OCI-LY7 (cell line): ENCODE data around the gene NCF4. TPM values are rescaled to one million over a fixed set of nuclear protein-coding genes. Genes with fewer than 3 reads are reported as not detected.

Experiments
- BruUV-seq: library from RNA; stranded (reverse); fragments of 400-500 nt; replicated peaks from 2 replicates; lab custom pipeline; 2021; lab: Mats Ljungman, UMichigan
- CTCF ChIA-PET: fragments of 300-600 bp; sonication (Branson Sonifier 250); formaldehyde crosslinking; loops from one replicate; lab custom pipeline; 2022; ENCODE audit warnings: antibody characterized with exemption; ENCODE audit not compliant: unreplicated experiment; lab: Charles Lee
- POLR2A ChIA-PET: fragments of 300-600 bp; sonication (Branson Sonifier 250); formaldehyde crosslinking; loops from one replicate; lab custom pipeline; 2022; ENCODE audit warnings: antibody characterized with exemption; lab: Charles Lee
- DNase-seq: peaks from one replicate; pipeline ENCODE4 v3.0.0-alpha.2; 2015; ENCODE audit warnings: low spot score
- H2AFZ ChIP-seq: fragments of 200-600 bp; sonication (generic), shearing (Covaris generic); 2 replicates; pipeline ENCODE4 v1.6.1; 2014; ENCODE audit warnings: mild to moderate bottlenecking, antibody characterized with exemption, low read length, moderate library complexity
- H3K27ac ChIP-seq: fragments of 200-600 bp; sonication (generic); 2 replicates; pipeline ENCODE4 v1.5.1; 2014; ENCODE audit warnings: mixed run types, low read depth, mild to moderate bottlenecking, moderate library complexity, low read length, inconsistent platforms; ENCODE audit not compliant: poor library complexity, severe bottlenecking
- H3K36me3 ChIP-seq: fragments of 200-600 bp; sonication (generic); 2 replicates; pipeline ENCODE4 v1.6.1; 2014; ENCODE audit warnings: mild to moderate bottlenecking, antibody characterized with exemption, low read length, moderate library complexity, mixed read lengths; ENCODE audit not compliant: insufficient read depth
- H3K4me1 ChIP-seq: fragments of 200-600 bp; sonication (generic); 2 replicates; pipeline ENCODE4 v1.5.1; 2014; ENCODE audit warnings: mild to moderate bottlenecking, low read length; ENCODE audit not compliant: insufficient read depth, poor library complexity, severe bottlenecking
- H3K4me2 ChIP-seq: fragments of 200-600 bp; sonication (generic); 2 replicates; pipeline ENCODE4 v1.6.1; 2014; ENCODE audit warnings: mild to moderate bottlenecking, low read length
- H3K4me3 ChIP-seq: fragments of 200-600 bp; sonication (generic); 2 replicates; pipeline ENCODE4 v1.5.1; 2014; ENCODE audit warnings: mild to moderate bottlenecking, low read depth, low read length; ENCODE audit not compliant: poor library complexity, severe bottlenecking
- H3K79me2 ChIP-seq: fragments of 200-600 bp; sonication (generic); 2 replicates; pipeline ENCODE4 v1.6.1; 2016; ENCODE audit warnings: low read depth, mild to moderate bottlenecking, low read length, moderate library complexity, mixed read lengths; ENCODE audit not compliant: insufficient read depth
- H3K9me2 ChIP-seq: fragments of 200-600 bp; sonication (generic); 2 replicates; pipeline ENCODE4 v1.6.1; 2016; ENCODE audit warnings: mild to moderate bottlenecking, low read length, mixed read lengths; ENCODE audit not compliant: insufficient read depth
- H3K9me3 ChIP-seq: fragments of 200-600 bp; sonication (generic); 2 replicates; pipeline ENCODE4 v1.6.1; 2014; ENCODE audit warnings: mild to moderate bottlenecking, mixed run types, low read length, mixed read lengths
- H4K20me1 ChIP-seq: fragments of 200-600 bp; sonication (generic); 2 replicates; pipeline ENCODE4 v1.6.1; 2014; ENCODE audit warnings: mild to moderate bottlenecking, antibody characterized with exemption, low read length, moderate library complexity, mixed read lengths; ENCODE audit not compliant: insufficient read depth
- EZH2phosphoT487 ChIP-seq: fragments of 200-600 bp; sonication (generic); IDR thresholded peaks from 2 replicates; pipeline ENCODE4 v1.6.1; 2018; ENCODE audit warnings: low read depth, borderline replicate concordance, mild to moderate bottlenecking, mixed run types, antibody characterized with exemption, low read length, moderate library complexity, mixed read lengths
- intact Hi-C: fragments of 100-400 bp; cut with micrococcal nuclease; formaldehyde crosslinking; loops from one replicate; pipeline ENCODE4 v1.10.0; 2022; ENCODE audit not compliant: unreplicated experiment
- total RNA-seq, 2 experiments: library from RNA; depleted of rRNA in 1 of 2; stranded (reverse); fragments of >200 nt in 1 of 2; shearing (Covaris generic) in 1 of 2; gene quantifications; 2 replicates each; pipeline ENCODE4 v1.2.3, GENCODE V29; 2014 to 2022
- TF ChIP-seq, protein P1 (sequence below): fragments of 200-600 bp; sonication (generic); conservative IDR thresholded peaks from 2 replicates; pipeline ENCODE4 v1.5.1; 2014; ENCODE audit warnings: mild to moderate bottlenecking, antibody characterized with exemption, low read length, moderate library complexity, mixed read lengths

The NCF4 gene
- total RNA-seq, 2 experiments from 2014 or later: 63.6 to 121 TPM

DNA sequence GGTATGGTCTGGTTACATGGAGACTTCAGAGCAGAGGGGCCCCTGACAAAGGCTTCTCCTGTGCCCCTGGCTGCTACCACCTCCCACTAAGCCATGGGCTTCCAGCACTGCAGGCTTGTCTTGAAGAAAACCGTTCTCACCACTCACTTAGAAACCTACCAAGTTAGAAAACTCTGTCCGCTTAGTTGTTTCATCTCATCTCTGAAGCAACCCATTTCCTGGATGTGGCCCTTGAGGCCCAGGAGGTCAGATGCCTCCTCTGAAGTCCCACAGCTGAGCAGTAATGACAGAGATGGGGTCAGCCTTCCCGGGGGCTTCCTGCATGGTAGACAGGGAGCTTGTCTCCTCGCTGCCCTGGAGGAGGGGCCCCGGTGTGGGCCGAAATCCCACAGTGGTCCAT is 65.5 kb downstream of the NCF4 start:
- H3K36me3 ChIP-seq: no peaks in the 10 kb centered on the region
- CTCF ChIA-PET: no interaction called here

DNA sequence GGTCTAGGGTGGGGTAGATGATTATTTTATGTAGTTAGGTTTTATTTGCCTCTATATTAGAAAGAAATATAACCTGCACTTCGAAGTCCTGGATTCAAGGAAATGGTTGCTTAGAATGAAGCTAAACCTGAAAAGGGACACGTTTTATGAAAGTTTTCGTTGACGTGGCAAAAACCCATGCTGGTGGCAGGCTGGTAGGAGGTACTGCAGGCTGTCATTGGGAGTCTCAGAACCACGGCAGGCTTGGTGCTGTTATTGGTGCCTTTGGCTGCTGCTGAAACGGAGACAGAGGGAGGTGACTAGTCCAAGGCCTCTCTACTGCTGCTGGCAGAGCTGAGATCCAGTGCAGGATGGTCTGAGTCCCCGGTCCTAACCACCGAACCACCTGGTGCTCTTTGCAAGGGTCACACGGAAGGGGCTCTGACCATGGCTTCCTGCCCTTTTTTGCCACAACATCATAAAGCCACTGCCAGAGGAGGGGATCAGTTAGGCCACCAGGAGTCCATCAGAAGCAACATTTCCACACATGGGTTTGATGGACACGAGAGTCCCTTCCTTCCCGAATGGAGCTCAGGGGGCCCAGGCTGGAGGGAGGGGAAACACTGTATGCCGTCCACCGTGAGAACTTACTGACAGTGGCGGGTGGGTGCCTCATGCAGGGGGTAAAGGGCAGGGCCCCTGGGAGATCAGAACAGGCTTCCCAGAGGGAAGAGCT is 66.1 kb downstream of the NCF4 start:
- Histone ChIP-seq H3K4me3 (no peak overlapping the region), H3K4me1 (peaks cover 1% of the 10 kb centered on the region), H3K9me2 (no peaks in the 10 kb centered on the region), H2AFZ (no peak overlapping the region), H3K27ac (no peak overlapping the region), H3K9me3 (no peaks in the 10 kb centered on the region), H3K36me3 (no peaks in the 10 kb centered on the region), H3K79me2 (no peaks in the 10 kb centered on the region), H3K4me2 (no peak overlapping the region), H4K20me1 (no peaks in the 10 kb centered on the region)
- no TSS peak for BruUV-seq
- CTCF ChIA-PET: no interaction called here
- intact Hi-C loops: no loop called here
- no peak for TF ChIP-seq EZH2phosphoT487
- TF ChIP-seq, protein P1, sequence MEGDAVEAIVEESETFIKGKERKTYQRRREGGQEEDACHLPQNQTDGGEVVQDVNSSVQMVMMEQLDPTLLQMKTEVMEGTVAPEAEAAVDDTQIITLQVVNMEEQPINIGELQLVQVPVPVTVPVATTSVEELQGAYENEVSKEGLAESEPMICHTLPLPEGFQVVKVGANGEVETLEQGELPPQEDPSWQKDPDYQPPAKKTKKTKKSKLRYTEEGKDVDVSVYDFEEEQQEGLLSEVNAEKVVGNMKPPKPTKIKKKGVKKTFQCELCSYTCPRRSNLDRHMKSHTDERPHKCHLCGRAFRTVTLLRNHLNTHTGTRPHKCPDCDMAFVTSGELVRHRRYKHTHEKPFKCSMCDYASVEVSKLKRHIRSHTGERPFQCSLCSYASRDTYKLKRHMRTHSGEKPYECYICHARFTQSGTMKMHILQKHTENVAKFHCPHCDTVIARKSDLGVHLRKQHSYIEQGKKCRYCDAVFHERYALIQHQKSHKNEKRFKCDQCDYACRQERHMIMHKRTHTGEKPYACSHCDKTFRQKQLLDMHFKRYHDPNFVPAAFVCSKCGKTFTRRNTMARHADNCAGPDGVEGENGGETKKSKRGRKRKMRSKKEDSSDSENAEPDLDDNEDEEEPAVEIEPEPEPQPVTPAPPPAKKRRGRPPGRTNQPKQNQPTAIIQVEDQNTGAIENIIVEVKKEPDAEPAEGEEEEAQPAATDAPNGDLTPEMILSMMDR: no peak
- no peak for DNase-seq
- POLR2A ChIA-PET: no interaction called here

More for the DNA sequence above, 65.5 kb downstream of the NCF4 start:
- POLR2A ChIA-PET: no interaction called here
- H2AFZ ChIP-seq: no peak overlapping the region
- H3K4me2 ChIP-seq: no peak overlapping the region
- no peak overlapping the region for H3K27ac ChIP-seq
- TF ChIP-seq, protein P1: no peak
- TF ChIP-seq EZH2phosphoT487: no peak
- no peak overlapping the region for H3K4me3 ChIP-seq
- no peaks in the 10 kb centered on the region for H4K20me1 ChIP-seq
- peaks cover 7% of the 10 kb centered on the region for H3K4me1 ChIP-seq
- H3K9me3 ChIP-seq: no peaks in the 10 kb centered on the region
- no peak for DNase-seq
- intact Hi-C loops: no loop called here
- BruUV-seq: no TSS peak
- no peaks in the 10 kb centered on the region for H3K9me2 ChIP-seq
- no peaks in the 10 kb centered on the region for H3K79me2 ChIP-seq

Other genes with a start within 250 kb of the NCF4 start
- not detected in 2 replicates for gene CACNG2, start 157.3 kb upstream of the NCF4 start, total RNA-seq (2014; rRNA removed; shearing (Covaris generic))
- gene CACNG2, start 157.3 kb upstream of the NCF4 start, total RNA-seq (2022): not detected in 2 replicates
- gene IFT27, start 84.9 kb upstream of the NCF4 start, total RNA-seq (2014; rRNA removed; shearing (Covaris generic)): 18.3 and 22.1 TPM in 2 replicates
- 50.0 and 53.9 TPM in 2 replicates for gene IFT27, start 84.9 kb upstream of the NCF4 start, total RNA-seq (2022)
- gene PVALB, start 44.0 kb upstream of the NCF4 start, total RNA-seq (2014; rRNA removed; shearing (Covaris generic)): not detected in 2 replicates
- not detected in 2 replicates for gene PVALB, start 44.0 kb upstream of the NCF4 start, total RNA-seq (2022)
- 6.2 and 7.6 TPM in 2 replicates for gene CSF2RB, start 52.6 kb downstream of the NCF4 start, total RNA-seq (2014; rRNA removed; shearing (Covaris generic))
- gene CSF2RB, start 52.6 kb downstream of the NCF4 start, total RNA-seq (2022): 21.6 and 23.4 TPM in 2 replicates
- gene TST, start 158.4 kb downstream of the NCF4 start, total RNA-seq (2014; rRNA removed; shearing (Covaris generic)): 36.0 and 37.6 TPM in 2 replicates
- 37.6 and 41.5 TPM in 2 replicates for gene TST, start 158.4 kb downstream of the NCF4 start, total RNA-seq (2022)
- gene MPST, start 158.7 kb downstream of the NCF4 start, total RNA-seq (2014; rRNA removed; shearing (Covaris generic)): 105 and 124 TPM in 2 replicates
- gene MPST, start 158.7 kb downstream of the NCF4 start, total RNA-seq (2022): 61.8 and 67.2 TPM in 2 replicates
- gene KCTD17, start 190.7 kb downstream of the NCF4 start, total RNA-seq (2014; rRNA removed; shearing (Covaris generic)): 17.7 and 20.3 TPM in 2 replicates
- 21.7 and 22.0 TPM in 2 replicates for gene KCTD17, start 190.7 kb downstream of the NCF4 start, total RNA-seq (2022)
- not detected in 2 replicates for gene TMPRSS6, start 248.7 kb downstream of the NCF4 start, total RNA-seq (2014; rRNA removed; shearing (Covaris generic))
- gene TMPRSS6, start 248.7 kb downstream of the NCF4 start, total RNA-seq (2022): not detected in 2 replicates